Activated naive CD4-positive, alpha-beta T cell treated with anti-CD3 and anti-CD28 coated beads for 36 hours (primary cell): Measurements from ENCODE around the gene PPP1R16B. TPM values are rescaled to one million over a fixed set of nuclear protein-coding genes. Genes with fewer than 3 reads are reported as not detected.

Experiments
- total RNA-seq, 2 experiments: library from RNA; stranded (reverse); gene quantifications; one replicate each; pipeline ENCODE4 v1.2.3, GENCODE V29; 2021

The PPP1R16B gene
- total RNA-seq, 2 experiments from 2014 or later = 38.1 to 40.0 TPM

Other genes starting within 250 kb of the PPP1R16B start
- not detected for gene ADIG, start 224.5 kb upstream of the PPP1R16B start, total RNA-seq
- gene ARHGAP40, start 203.9 kb upstream of the PPP1R16B start, total RNA-seq = not detected
- not detected for gene SLC32A1, start 81.2 kb upstream of the PPP1R16B start, total RNA-seq
- gene ACTR5, start 57.2 kb upstream of the PPP1R16B start, total RNA-seq = 1 to 10 TPM; 8.3 to 9.4 TPM
- 10 to 100 TPM; 13.6 TPM for gene FAM83D, start 120.7 kb downstream of the PPP1R16B start, total RNA-seq
- gene DHX35, start 156.6 kb downstream of the PPP1R16B start, total RNA-seq = 10 to 100 TPM in 1 of 2 experiments, 1 to 10 TPM in 1; 9.5 to 10.3 TPM